Cerebellar nuclear complex (tissue), 1 donor: Measurements from ENCODE around the gene PRSS2.
"Not testable (repeated sequence)": the region's sequence is repeated elsewhere in the genome, so short reads cannot be mapped to it uniquely, and the experiment has no call there.

ENCODE experiments used
- DNase-seq, 2 experiments: peaks; one replicate each; lab custom pipeline; 2025; lab: John Stamatoyannopoulos, UW

The PRSS2 gene

DNA sequence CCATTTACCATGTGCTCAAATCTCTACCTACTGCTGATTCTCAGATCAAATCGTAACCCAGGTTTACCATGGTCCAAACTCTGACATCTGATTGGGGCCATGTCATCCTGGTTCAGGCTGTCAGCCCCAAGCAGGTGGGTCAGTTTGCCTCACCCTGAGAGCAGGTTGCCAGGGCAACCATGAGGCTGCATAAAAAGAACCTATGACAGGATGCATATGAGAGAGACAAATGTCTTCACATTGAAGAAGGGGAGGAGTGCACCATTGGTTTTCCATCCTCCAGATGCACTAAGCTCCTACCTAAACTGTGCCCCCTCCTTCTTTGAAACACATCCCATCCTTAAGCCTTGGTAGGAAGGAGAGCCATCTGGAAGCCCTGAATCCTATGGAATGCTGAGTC, 11.3 kb upstream of the PRSS2 start:
- DNase-seq = no peak

DNA sequence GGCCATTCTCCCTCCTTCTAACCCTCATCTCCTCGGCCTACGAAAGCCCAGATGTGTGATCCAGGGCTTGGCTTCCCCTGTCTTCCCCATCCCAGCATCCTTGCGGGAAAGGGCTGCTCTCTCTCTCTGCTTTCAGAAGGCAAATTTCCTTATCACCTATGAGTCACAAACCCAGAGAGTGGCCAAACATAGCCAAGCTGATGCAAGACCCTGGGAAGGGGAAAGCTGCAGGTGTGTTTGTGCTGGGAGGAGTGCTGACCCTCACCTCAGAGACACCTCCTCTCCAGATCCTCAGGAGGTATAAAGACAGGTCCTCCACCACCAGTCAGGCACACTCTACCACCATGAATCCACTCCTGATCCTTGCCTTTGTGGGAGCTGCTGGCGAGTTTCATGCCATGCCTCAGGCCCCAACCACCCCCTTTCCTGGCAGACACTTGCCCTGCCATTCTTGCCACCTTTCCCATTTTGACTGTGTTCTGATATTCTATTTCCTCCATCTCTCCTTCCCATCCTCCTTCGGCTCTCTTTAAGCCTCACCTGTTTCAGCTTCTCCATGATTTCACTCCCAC, 10.6 kb upstream of the PRSS2 start:
- no peak for DNase-seq

DNA sequence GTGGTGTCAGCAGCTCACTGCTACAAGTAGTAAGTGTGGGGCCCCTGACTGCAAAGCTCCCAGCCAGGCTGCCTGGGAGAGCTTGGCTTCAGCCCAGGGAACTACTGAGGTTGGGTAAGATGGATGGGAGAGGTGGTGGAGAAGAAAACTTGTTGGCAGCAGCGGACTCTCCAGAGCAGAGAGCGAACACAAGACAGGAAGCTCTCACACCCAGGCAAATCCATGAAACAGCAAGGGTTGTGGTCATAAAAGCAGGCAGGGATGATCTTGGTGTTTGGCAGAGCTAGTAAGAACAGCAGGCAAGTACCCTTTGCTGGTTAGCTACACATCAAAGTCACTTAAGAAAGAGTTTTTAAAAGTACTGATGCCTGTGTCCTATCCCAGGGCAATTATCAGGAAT, 9.2 kb upstream of the PRSS2 start:
- DNase-seq = not testable (repeated sequence)

DNA sequence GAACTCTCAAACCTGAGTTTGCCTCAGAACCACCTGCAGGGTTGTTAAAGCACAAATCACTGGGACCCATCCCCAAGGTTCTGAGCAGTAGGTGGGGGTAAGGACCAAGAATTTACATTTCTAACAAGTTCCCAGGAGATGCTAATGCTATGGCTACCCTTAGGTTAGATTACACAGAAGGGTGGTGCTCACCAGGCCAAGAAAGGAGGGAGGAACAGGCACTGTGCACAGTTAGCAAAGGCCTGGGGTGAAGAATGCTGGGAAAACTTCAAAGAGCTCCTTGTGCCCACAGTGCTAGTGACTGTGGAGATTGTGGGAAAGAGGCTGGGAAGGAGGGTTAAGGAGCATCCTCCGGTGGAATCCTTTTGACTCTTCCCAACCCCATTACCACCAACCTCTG, 8.7 kb upstream of the PRSS2 start:
- DNase-seq = no peak

DNA sequence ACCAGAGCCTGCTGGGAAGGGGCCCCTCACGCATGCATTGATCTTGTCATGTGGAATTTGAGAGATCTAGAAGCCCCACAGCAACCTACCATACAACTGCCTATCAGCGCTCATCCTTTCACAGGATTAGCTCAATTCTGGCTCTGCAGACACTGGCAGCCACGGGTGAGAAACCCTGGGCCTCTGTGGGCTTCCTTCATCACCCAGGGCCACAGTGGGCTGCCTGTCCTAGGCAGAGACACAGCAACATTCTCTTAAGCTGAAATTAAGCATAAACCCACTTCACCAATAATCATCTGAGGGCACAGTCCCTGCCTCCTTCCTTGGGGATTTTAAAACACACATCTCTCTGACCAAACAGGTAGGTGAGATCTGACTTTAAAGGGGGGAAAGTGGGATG, 3.3 kb upstream of the PRSS2 start:
- DNase-seq = no peak

DNA sequence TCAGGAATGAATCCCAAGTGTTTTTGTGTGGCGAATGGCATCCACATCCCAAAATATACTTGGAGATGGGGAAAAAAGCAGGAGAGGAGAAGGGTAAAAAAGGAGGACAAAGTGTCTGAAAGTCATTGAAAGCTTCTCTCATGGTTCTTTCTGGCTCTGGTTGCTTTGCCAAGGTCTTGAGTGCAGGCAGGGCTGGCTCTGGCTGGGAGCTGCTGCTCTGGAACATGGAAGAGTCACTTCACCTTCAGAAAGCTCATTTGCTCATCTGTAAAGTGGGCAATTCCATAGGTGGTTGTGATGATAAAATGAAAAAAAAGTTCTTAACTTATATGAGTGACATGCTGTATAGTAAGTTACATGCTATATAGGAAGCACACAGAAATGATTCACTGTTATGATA, 2.9 kb upstream of the PRSS2 start:
- no peak for DNase-seq

DNA sequence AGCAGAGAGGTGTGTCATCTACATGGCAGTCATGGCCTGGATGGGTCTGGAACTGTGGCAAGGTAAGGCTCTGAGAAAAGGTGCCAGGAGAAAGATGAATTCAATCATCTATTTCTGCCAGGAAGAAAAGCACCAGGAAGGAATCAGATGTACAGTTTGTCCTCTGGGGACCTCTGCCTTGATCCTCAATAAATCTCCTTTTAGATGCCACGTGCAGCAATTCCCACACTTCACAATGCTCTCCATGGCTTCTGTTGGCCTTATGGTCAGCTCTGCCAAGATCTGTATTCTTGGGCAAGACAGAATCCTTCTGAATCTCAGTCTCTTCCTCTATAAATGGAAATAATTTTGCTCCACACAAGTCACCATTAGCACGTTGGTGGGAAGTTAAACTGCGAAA, 1.9 kb upstream of the PRSS2 start:
- not testable (repeated sequence) for DNase-seq

DNA sequence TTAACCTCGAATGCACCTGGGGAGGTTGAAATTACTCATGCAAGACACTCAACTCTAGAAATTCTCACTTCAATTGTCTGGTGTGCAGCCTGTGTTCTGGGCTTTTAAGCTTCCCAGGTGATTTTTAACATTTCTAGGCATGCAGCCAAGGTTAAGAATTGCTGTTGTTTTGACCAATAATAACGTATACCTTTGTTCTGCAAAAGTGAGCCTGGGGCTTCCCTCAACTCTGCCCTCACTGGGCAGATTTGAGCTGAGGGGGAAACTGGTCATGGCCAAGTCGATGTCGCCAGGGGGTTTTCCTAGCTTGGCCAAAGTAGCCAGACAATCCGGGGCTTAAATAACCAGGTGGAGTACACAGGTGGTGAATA, 568 bp downstream of the PRSS2 start:
- no peak for DNase-seq

DNA sequence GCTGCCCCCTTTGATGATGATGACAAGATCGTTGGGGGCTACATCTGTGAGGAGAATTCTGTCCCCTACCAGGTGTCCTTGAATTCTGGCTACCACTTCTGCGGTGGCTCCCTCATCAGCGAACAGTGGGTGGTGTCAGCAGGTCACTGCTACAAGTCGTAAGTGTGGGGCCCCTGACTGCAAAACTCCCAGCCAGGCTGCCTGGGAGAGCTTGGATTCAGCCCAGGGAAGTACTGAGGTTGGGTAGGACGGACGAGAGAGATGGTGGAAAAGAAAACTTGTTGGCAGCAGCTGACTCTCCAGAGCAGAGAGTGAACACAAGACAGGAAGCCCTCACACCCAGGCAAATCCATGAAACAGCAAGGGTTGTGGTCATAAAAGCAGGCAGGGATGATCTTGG, 1.3 kb downstream of the PRSS2 start:
- no peak for DNase-seq

DNA sequence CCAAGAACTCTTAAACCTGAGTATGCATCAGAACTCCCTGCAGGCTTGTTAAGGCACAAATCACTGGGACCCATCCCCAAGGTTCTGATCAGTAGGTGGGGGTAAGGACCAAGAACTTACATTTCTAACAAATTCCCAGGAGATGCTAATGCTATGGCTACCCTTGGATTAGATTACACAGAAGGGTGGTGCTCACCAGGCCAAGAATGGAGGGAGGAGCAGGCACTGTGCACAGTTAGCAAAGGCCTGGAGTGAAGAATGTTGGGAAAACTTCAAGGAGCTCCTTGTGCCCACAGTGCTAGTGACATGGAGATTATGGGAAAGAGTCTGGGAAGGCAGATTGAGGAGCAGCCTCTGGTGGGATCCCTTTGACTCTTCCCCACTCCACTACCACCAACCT, 1.9 kb downstream of the PRSS2 start:
- DNase-seq = no peak

DNA sequence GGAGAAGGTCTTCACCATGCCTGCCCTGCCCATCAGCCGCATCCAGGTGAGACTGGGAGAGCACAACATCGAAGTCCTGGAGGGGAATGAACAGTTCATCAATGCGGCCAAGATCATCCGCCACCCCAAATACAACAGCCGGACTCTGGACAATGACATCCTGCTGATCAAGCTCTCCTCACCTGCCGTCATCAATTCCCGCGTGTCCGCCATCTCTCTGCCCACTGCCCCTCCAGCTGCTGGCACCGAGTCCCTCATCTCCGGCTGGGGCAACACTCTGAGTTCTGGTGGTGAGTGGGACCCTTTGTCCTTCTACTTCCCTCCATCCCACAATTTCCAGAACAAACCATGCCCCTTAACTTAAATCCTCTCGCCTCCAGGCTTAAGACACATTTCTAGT, 2.5 kb downstream of the PRSS2 start:
- DNase-seq = no peak

DNA sequence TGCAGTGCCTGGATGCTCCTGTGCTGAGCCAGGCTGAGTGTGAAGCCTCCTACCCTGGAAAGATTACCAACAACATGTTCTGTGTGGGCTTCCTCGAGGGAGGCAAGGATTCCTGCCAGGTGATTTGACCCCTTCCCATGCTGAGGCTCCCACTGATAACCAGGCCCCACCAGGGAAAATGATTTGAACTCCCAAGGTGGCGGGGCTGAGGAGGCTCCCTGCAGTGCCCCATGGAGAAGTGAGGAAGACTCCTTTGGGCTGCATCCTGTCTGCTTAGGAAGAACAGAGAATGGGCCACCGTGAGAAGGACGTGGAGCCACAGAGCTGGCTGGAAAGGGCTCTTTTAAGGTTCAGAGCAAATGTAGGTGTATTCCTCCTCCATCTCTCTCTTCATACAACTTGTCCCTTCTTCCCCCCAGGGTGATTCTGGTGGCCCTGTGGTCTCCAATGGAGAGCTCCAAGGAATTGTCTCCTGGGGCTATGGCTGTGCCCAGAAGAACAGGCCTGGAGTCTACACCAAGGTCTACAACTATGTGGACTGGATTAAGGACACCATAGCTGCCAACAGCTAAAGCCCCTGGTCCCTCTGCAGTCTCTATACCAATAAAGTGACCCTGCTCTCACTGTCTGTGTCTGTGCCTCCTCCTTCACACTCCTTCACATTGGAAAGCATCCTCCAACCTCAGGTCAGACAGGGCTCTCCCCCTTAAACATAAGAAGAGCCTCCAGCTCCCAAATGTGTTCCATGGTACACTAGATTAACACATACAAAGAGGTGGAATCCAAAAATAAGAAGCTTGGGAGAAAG, 3.4 kb downstream of the PRSS2 start:
- no peak for DNase-seq

DNA sequence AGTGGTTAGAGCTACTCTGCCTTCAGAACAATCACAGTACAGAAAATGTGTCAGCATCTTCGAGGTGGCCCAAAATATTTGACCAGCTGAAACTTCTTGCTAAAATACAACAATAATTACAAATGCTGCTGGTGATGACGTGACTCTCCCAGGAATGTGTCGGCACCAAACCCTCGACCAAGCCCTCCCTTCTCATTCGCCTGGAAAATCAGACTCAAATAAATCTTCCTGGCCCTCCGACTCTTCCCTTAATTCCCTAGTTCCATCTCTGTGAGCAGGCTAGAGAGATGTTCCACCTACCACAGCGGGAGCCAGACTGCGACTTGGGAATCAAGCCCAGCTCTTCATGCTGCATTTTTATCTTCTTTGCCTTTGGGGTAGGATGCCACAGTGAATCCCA, 4.1 kb downstream of the PRSS2 start:
- DNase-seq = no peak

DNA sequence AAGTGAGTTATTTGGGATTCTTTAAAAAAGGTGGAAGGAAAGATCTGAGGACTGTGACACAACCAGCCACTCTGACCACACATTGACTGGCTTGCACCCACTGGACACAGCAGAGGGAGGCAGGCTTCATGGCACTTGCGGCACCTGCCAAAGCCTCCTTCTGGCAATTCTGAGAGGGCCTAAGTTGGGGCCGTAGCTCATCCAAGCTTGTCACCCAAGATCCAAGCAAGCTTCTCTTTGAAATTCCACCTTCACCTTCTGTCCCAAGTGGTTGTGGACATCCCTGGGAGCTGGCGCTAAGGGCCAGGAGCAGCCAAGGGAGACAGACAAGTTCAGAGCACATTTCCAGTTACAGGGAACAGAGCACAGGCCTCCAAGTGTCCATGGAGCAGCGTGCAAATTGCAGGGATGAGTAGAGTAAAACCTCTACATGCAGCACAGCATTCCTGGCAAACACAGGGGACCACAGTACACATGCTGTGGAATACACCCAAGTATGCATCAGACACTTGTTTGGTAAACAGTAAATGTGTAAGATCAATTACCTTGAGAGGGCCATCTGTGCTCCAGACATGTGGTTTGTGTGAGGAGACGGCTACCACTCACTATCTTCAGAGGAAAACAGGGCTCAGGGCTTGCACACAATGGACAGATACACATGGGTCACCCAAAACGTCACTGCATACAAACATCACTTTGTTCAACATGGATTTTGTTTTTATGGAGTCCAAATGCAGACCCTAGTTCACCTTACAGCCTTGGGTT, 4.8 kb downstream of the PRSS2 start:
- not testable (repeated sequence) for DNase-seq

DNA sequence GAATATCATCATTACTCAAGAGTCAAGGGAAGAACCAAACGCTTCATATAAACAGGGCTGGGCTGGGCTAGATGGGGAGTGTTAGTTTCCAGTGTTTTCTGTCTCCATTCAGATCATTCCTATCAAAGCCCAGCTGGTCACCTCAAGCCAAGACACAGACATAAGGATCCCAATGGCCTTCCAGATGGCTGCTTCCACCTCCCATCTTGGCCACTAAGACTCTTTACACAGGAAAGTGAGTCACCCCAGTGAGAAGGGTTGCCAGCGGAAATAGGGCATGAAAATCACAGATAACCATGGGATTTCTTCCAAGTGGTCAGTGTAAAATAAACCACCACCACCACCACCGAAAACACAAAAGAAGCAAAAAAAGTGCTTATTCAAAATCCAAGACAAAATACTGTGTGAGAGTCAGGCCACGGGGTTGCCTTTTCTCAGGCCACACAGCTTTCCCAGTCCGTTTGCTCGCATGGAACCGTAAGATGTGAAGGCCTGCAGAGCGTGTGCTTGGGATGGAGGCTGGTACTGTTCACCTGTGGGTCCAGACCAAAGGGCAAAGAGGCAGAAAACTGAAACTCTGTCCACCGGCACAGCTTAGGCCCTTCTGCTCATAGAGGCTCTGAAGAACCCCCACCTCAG, 5.6 kb downstream of the PRSS2 start:
- DNase-seq = peak; percentile 63 to 64

DNA sequence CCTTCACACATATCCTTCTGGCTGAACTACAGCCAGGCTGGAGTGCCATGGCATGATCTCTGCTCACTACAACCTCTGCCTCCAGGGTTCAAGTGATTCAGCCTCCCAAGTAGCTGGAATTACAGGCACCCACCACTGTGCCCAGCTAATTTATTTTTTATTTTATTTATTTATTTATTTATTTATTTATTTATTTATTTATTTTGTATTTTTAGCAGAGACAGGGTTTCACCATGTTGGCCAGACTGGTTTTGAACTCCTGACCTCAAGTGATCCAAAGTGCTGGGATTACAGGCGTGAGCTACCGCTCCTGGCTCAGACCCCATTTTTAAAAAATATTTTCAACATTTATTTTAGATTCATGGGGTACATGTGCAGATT, 6.1 kb downstream of the PRSS2 start:
- DNase-seq = not testable (repeated sequence)

DNA sequence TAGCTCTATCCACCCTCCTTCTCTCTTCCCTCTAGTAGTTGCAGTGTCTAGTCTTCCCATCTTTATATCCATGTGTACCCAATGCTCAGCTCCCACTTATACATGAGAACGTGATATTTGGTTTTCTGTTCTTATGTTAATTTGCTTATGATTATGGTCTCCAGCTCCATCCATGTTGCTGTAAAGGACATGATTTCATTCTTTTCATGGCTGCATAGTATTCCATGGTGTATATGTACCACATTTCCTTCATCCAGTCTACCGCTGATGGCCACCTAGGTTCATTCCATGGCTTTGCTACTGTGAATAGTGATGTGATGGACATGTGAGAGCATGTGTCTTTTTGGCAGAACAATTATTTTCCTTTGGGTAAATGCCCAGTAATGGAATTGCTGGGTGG, 6.5 kb downstream of the PRSS2 start:
- DNase-seq = no peak

DNA sequence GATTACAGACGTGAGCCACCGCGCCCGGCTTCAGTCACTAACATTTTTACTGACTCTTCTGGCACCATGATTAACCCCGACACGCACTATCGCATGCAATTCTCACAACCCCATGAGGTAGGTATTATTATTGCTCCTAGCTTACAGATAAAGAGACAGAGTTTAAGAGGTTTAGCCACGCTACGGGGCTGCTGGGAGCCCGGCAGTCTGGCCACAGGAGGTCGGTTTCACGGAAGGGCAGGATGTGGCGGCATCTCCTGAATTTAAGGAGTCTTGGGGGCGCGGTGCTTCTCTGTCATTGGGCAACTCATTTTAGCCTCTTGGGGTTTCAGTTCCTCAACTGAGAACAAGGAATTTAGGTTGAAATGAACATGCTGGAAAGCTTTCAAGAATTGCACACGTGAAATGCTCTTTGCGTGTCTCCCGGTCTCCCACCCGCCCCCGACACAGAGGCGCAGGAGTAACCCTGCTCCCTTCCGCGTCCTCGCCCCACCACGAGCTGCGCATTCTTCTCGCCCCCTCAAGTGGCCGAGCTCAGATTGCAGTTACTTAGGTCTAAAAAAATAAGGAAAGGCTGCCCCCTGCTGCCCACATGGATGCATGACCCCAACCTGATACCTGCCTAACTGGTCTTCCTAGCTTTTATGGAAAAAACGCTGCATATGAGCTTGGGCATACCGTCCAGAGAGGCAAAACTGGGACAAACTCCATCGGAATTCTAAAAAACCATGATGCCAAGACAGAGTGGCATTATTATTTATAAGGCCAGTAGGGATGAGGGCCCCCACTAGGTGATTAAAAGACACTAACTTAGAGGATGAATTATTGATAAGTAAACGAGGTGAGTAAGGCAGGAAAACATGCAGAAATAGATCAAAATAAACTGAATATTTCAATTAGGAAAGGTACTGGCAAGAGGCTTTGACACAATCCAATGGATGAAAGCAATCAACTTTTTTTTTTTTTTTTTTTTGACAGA, 12.4 kb downstream of the PRSS2 start:
- DNase-seq = peak in 1 of 2 experiments; percentile 43

DNA sequence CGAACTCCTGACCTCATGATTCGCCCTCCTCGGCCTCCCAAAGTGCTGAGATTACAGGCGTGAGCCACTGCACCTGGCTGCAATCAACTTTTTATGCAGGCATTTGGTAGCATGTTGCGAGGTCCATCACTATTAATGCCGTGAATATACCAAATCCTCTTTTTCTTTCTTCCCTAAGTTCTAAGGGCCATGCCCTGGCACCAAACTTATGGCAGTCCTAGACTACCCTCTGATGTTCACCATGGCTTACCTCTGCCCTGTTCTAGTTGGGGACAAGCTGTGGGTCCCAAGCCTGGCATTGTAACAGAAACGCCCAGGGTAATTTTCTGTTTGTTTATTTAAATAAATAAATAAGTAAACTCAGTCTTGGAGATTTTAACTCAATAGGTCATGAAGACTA, 13.3 kb downstream of the PRSS2 start:
- DNase-seq = no peak

DNA sequence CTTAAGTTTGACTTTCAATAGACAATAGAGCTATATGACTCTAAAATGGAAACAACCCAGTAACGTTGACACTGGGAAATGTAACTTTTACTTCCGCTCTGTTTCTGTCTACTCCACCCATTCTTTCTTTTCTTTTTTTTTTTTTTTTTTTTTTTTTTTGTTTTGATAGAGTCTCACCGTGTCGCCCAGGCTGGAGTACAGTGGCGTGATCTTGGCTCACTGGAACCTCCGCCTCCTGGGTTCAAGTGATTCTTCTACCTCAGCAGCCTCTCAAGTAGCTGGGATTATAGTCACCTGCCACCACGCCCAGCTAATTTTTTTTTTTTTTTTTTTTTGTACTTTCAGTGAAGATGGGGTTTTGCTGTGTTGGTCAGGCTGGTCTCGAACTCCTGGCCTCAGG, 13.9 kb downstream of the PRSS2 start:
- DNase-seq = no peak

DNA sequence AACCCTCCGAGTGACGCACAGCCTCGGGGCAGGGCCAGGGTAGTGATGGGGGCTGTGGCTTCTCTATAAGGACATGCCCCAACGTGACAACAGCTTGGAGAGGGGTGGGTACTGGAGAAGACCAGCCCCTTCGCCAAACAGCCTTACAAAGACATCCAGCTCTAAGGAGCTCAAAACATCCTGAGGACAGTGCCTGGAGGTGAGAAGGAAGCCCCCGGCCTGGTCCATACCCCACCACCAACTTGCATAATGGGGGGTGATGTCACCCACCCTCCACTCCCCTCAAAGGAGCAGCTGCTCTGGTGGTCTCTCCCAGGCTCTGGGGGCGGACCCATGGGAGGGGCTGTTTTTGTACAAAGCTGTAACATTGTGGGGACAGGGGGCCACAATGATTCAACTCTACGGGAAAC, 15.1 kb downstream of the PRSS2 start:
- DNase-seq = no peak
